Measurements from ENCODE around the gene SPATA16.
A peak's percentile ranks its signal among the peaks of the same experiment; 100 is the strongest.
"Not testable (repeated sequence)": the region's sequence is repeated elsewhere in the genome, so short reads cannot be mapped to it uniquely, and the experiment has no call there.

Gene SPATA16, protein sequence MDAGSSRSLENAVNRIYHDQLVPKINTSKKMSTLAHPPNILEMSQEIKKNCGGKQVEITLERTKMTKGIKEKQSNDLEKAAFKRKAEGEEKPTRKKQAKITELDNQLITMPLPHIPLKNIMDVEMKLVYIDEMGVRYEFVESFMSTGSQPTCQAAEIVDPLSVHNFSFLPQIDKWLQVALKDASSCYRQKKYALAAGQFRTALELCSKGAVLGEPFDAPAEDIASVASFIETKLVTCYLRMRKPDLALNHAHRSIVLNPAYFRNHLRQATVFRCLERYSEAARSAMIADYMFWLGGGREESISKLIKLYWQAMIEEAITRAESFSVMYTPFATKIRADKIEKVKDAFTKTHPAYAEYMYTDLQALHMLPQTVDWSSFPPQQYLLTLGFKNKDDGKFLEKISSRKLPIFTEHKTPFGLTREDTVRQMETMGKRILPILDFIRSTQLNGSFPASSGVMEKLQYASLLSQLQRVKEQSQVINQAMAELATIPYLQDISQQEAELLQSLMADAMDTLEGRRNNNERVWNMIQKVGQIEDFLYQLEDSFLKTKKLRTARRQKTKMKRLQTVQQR

DNA sequence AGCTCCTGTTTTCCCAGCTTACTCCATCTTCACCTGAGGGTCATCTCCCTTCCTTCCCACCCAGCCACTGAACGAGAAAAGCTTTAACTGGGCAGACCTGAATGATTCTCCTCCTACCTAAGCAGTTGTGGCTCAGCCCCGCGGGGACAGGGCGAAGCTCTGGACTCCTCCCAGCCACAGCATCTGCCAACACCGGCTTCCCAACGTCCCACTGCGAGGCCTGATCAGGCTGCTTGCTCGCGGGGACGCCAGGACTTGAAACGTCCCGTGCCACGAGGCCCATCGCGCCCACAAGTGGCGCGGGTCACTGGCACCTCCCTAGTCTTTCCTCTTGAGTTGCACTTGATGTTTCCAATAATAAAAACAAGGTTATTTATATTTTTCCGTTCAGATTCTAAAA, at the start of gene SPATA16:
SPATA16 (minus strand) TSS at position 250 of the 400 bp plus-strand sequence. CDS start 23,504 bp downstream, outside the sequence.
- no peak for DNase-seq

DNA sequence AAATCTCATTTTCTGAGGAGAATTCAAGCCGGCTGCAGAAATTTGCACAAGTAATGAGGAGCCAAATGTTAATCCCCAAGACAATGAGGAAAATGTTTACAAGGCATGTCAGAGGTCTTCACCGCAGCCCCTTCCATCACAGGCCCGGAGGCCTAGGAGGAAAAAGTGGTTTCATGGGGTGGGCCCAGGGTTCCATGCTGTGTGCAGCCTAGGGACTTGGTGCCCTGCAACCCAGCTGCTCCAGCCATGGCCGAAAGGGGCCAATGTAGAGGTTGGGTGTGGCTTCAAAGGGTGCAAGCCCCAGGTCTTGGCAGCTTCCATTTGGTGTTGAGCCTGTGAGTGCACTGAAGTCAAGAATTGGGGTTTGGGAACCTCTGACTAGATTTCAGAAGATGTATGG, 42.0 kb upstream of the SPATA16 start:
- not testable (repeated sequence) for DNase-seq

DNA sequence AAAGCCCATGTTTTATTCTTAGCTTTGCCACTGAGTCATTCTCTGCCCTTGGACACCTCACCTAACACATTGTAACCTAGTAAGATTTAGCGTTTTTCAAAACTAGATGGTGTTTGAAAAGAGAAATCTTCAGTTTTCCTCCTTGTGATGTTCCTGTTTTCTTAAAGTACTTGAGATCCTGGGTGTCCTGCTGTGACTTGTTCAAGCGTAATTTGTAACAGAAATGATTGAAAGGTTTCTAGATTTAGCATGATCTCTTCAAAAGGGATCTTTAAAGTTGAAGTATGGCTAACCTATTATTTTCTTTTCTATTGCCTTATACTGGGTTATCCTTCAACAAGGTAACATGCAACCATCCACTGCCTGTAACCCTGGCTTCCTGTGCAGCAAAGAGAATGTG, 32.6 kb upstream of the SPATA16 start:
- no peak for DNase-seq

DNA sequence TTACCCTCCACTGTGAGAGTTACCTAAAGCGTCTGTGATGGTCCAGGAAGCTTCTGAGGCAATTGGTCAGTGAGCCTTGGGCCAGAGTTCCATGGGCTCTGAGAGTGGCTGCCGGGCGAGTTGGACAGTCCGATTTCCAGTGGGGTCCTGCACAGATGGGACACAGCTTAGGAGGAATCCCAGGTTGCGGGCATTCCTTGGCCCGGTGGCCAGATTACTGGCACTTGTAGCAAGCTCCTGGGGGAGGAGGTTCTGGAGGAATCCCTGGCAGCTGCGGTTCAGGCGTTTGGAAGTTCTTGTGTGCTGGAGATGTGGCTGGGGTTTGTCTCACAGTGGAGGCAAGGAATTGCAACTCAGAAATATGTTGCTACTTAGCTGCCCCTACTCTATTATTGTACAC, 18.1 kb upstream of the SPATA16 start:
- not testable (repeated sequence) for DNase-seq

DNA sequence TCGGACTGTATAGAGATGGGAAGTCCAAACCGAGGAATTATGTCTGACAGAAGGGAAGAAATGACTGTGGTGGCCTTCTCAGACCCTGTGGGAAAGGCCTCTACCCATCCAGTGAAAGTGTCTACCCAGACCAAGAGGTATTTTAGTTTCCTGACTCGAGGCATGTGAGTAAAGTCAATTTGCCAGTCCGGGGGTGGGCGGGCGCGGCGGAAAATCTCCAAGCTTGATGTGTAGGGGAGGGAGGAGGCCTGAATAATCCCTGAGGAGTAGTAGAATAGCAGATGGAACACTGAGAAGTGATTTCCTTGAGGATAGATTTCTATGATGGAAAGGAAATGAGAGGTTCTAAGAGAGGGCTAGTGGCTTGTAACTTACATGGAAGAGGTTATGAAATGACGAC, 15.5 kb upstream of the SPATA16 start:
- not testable (repeated sequence) for DNase-seq

DNA sequence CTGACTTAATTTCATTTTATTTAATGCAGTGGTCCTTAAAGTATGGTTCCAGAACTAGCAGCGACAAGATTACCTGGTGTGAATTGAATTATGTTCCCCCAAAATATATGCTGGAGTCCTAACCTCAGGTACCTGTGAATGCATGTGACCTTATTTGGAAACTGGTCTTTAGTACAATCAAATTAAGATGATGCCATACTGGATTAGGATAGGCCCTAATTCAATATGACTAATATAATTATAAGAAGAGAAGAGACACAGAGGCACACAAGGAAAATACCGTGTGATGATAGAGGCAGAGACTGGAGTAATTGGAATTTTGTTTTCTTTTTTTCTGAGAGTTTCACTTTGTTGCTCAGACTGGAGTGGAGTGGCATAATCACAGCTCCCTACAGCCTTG, 12.6 kb upstream of the SPATA16 start:
- DNase-seq = no peak

DNA sequence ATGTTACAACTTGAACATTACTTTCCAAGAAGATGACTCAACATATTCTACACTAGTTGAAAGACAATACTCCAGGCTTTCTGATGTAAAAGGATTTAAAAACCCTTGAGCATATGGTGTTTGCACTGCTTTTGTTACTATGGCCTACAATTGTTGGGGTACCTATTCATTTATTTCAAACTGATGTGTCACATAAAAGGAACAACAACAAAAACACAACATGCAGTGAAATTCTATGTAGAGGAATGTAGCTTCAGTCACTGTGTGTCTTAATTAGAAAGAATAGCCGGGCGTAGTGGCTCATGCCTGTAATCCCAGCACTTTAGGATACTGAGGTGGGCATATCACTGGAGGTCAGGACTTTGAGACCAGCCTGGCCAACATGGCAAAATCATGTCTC, 1.6 kb downstream of the SPATA16 start:
- DNase-seq = no peak

DNA sequence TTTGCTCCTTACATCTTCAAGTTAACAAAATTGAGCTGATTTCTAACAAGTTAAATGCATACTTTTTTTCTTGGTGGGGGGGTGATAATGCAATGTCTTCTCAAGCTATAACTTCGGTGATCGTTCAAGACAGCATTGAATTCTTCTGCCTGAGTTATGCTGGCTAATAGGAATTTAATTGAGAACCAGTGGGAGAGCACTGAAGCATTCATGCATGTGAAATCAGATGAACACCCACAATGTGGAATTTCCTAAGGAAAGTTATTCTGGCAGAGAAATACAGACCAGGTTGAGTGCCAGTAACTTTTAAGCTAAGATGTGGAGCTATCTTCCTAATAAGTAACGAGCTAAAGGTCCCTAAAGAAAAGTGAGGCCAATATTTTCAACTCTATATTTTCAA, 3.0 kb downstream of the SPATA16 start:
- no peak for DNase-seq

DNA sequence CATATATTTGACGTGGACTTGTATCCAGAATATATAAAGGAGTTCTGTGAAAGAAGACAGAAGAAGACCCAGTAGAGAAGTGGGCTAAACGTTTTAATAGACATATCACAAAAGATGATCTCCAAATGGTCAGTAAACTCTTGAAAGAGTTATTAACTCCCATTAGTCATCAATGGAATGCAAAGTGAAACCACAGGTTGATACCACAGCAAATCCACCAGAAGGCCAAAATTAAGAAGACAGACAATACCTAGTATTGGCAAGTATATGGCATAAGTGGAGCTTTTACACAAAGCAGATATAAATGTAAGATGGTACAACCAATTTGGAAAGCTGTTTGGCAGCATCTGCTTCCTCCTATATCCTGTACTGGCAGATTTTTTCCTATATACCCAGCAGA, 6.0 kb downstream of the SPATA16 start:
- DNase-seq = no peak

DNA sequence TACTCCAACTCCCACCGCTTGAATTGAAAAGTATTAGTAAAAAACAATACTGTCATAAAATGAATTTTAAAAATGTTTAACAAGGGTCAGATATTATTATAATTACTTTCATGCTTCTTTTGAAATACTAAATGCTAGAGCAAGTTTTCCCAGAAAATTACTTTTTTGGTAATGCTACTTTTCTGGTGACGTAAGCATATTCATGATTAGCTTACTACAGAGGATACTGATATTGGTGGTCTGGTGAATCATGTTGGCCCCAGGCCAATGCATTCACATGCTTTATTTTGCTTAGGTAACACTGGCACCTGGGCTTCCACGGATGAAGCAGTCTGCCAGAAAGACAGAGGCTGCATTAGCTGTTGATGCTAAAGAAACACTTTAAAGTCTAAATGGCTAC, 12.4 kb downstream of the SPATA16 start:
- DNase-seq = no peak

DNA sequence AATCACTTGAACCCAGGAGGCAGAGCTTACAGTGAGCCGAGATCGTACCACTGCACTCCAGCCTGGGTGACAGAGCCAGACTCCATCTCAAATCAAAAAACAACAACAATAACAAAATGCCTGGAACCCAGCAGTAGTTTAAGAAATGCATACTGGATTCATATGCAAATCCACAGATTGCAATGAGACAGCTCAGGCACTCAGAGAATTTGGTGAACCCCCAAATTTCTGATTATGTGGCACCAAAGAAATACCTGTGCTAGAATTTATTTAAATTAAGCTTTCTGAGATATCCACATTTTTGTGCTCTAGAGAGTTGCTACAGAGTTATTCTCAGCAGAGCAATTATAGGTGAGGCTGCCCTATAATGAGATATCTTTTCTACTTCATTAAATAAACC, 29.7 kb downstream of the SPATA16 start:
- no peak for DNase-seq

DNA sequence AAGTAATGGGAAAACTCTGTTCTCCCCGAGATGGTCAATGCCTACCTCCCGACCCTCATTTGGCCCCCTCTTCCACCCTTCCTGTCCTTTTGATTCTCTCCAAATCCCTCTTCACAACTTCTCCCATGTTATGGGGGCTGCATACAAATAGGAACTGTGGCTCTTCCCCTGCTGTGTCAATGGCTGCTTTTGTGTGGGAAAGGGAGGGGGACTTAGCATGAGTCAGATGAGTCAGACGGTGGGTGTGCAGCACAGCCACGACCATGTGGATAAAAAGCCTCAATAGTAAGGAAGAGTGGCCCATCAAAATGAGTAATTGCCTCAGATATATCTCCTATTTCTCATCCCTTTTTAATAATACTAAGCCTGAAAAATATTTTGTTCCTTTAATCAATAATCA, 31.9 kb downstream of the SPATA16 start:
- DNase-seq = no peak

DNA sequence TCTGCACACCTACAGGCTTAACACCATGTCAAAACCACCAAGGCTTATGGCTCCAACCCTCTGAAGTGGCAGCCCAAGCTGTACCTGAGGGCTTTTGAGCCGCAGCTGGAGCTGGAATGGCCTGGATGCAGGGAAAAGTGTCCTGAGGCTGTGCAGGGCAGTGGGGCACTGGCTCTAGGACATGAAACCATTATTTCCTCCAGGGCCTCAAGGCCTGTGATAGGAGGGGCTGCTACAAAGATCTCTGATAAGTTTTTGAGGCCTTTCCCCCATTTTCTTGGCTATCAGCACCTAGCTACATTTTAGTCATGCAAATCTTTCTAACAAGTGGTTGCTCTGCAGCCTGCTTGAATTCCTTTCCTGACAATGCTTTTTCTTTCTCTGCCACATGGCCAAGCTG, 37.6 kb downstream of the SPATA16 start:
- DNase-seq = no peak

DNA sequence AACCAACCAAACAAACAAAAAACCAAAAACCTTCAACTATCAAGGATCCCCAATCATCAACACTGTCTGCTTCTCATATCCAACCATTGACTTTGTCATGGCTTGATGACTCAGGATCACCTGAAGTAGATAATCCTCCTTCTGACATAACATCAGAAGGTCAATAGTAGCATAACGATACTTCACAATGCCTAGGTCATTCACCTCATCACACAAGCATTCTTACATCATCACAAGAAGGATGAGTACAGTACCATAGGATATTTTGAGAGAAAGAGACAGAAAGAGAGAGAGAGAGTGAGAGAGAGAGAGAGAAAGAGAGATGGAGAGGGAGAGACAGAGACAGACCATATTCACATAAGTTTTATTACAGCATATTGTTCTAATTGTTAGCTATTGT, 42.1 kb downstream of the SPATA16 start:
- no peak for DNase-seq

DNA sequence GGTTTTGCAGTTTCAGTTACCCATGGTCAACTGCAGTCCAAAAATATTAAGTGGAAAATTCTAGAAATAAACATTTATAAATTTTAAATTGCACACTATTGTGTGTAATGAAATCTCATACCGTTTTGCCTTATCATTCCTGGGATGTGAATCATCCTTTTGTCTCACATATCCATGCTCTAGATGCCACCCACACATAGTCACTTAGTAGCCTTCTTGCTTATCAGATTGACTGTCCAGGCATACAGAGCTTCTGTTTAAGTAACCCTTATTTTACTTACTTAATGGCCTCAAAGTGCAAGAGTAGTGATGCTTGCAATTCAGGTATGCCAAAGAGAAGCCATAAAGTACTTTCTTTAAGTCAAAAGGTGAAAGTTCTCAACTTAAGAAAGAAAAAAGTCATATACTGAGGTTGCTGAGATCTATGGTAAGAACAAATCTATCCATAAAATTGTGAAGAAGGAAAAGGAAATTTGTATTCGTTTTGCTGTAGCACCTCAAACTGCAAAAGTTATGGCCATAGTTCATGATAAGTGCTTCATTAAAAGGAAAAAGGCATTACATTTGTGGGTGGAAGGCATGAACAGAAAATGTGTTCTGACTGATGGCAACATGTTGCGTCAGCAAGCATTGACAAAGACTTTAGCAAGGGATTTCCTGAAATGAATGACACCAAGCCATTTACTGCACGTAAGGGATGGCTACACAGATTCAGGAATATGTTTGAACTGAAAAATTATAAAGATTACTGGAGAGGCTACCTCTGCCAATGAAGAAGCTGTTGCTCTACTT, 43.8 kb downstream of the SPATA16 start:
- DNase-seq = no peak

DNA sequence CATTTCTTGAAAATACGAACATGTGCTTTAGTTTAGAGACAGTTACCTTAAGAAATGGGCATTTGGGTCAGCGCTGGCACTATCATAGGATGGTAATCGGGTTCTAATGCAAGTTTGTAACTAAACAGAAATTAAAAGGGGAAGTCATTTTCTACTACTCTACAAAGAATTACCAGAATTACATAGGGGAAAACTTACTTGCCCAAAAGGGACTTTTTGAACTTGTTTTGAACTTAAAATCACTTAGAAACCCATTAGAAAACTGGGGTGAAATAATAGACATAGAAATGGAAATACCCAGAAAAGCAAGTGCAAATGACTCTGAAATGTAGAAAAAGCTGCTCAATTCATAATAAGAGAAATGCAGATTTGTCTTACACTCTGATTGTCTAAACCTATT, 44.9 kb downstream of the SPATA16 start:
- no peak for DNase-seq

DNA sequence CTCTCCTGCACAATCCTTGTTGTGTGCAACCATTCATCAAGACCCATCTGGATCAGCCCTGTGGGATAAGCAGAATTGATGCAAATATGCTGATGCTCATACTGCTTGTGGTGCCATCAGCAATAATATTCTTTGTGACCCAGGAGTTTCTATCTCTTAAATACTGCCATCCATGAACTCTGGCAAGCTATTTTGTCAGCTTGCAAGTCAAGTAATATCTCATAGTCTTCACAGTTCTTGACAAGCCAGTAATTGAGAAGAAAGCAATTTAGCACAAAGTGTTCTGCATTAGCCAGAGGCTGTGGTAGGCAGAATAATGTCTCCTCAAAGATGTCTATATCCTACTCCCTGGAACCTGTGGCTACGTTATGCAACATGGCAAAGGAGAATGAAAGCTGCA, 49.0 kb downstream of the SPATA16 start:
- DNase-seq = no peak

DNA sequence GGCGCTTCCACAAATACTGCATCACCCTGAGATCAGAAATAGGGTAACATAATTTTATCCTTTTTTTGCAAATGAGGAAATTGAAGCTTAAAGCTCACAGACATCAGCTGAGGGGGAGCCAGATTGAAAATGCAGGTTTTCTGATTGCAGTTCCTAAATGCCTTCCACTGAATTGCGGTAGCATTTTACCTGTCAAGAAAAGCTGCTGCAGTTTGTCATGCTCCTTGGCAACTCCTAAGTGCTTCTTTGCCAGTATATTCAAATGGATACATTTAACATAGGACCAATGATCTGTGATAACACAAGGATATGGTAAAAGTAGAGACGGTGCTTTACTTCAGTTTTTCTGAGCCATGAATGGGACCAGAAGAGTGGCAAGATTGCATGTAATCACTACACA, 50.5 kb downstream of the SPATA16 start:
- no peak for DNase-seq

DNA sequence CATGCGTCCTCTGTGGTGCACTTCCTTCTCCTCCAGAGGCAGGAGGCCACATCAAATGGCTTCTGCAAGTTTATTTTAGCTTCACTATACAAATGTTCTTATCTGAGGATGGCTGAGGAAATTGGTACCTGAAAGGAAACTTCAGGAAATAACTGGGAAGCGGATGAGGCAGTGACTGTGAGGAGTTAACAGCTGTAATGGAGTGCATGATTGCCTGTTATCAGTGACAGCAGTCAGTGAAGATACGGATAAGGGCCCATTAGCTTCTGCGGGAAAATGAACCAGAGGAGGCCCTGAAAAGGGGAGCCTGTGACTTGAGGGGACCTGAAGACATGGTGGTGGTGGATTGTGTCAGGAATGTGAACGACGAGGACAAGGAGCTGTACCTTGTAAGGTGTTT, 51.8 kb downstream of the SPATA16 start:
- no peak for DNase-seq

DNA sequence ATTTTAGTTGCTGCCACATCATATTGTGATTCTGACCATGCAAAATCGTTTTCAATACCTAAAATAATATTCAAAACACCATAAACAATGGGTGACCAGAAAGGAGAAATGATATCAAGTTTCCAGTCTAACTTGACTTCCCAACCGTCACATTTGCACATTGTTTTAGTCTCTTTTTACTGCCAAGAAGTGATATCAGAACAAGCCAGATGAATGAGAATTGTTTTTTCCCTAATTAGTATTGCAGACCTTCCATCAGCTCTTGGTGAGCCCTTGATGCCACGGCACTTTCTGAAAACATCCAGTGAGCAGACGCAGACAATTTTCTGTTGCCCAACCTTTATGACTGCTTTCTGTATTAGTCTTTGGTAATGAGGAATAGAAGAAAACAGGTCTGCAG, 62.5 kb downstream of the SPATA16 start:
- DNase-seq = no peak

DNA sequence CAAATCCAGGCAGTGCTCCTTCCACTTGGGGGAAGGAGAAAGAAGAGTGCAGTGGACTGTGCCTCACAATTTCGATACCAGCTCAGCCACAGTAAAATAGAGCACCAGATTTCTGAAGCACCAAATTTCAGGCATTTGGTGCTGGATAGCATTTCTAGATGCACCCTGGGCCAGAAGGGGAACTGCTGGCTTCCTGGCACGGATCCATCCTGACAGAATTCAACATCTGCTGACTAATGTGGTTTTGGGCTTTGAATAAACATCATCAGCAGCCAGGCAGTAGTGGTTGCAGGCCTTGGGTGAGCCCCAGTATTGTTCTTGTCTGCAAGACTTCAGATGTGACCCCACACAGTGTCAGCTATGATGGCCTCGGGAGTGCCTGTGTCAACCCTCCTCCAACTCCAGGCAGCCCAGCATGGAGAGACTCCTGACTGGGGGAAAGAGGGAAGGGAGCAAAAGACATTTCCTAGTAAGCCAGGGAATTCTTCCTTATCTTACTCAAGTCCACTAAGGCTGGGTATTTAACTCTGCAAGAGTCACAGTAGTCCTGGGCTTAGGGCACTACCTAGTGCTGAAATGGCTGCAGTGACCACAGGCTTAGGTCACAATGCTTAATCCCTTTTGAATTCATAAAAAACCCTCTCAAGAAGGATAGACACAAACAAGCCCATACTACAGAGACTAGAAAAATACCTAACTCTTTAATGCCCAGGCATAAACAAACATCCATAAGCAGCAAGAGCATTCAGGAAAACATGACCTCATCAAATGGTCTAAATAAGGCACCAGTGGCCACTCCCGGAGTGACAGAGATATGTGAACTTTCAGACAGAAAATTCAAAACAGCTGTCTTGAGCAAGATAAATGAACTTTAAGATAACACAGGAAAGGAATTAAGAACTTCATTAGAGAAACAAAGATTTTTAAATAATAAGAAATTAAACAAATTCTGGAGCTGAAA, 74.7 kb downstream of the SPATA16 start:
- DNase-seq = no peak

DNA sequence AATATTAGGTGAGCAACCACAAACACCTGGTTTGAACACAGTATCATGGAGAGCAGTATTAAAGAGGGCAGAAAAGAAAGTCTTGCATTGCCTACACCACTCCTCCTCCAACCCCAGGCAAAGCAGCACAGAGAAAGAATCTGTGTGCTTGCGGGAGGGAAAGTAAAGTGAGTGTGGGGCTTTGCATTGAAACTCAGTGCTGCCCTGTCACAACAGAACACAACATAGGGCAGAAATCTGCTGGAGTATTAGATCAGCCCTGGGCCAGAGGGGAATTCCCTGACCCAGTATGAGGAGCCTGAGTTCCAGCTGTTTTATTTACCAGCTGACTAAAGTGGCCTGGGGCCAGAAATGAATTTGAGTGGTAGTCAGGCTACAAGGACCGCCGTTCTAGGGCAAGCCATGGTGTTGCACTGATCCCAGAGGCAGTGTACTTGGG, 75.5 kb downstream of the SPATA16 start:
- peak; percentile 34 for DNase-seq

DNA sequence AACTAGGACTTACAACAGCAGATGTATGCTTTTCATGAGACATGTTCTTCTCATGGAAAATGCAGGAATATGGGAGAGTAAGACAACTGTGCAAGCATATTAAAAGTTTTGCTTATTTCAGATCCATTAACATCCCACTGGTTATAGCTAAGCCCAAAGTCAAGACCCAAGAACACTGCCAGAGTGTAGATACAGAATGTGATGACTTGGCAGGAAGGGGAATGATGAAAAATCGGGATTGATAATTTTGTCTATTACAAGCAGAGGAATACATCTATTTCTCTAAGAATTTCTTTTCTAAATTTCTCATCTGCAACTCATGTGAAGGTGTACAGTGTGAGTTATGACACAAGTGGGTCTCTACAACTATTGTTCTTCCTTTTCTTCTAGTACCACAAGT, 76.4 kb downstream of the SPATA16 start:
- DNase-seq = no peak
